T-helper 22 cell (primary cell): ENCODE data around the gene MYH6.
"Not testable (repeated sequence)": the region's sequence is repeated elsewhere in the genome, so short reads cannot be mapped to it uniquely, and the experiment has no call there.

ENCODE experiments used
- DNase-seq: peaks from one replicate; pipeline ENCODE4 v3.0.0-alpha.2; 2020; ENCODE audit warnings: low read depth

Gene MYH6

GRCh38 chr14:23414254-23414653 lies 6.2 kb upstream of the MYH6 start:
- DNase-seq: no peak

- no peak for DNase-seq
Observed at GRCh38 chr14:23413681-23414080, 5.6 kb upstream of the MYH6 start.

GRCh38 chr14:23411563-23412525 lies 3.8 kb upstream of the MYH6 start:
- no peak for DNase-seq

- no peak for DNase-seq
Observed at GRCh38 chr14:23409966-23410635, 2.0 kb upstream of the MYH6 start.

- DNase-seq: no peak
Observed at GRCh38 chr14:23409475-23409874, 1.4 kb upstream of the MYH6 start.

GRCh38 chr14:23408307-23408630 lies 196 bp upstream of the MYH6 start:
- DNase-seq: no peak

GRCh38 chr14:23406725-23407355 lies 1.2 kb downstream of the MYH6 start:
- DNase-seq: no peak

GRCh38 chr14:23406244-23406643 lies 1.8 kb downstream of the MYH6 start:
- no peak for DNase-seq

GRCh38 chr14:23405516-23406025 lies 2.5 kb downstream of the MYH6 start:
- DNase-seq: no peak

GRCh38 chr14:23405096-23405495 lies 3.0 kb downstream of the MYH6 start:
- no peak for DNase-seq

GRCh38 chr14:23404331-23404900 lies 3.7 kb downstream of the MYH6 start:
- DNase-seq: no peak

- DNase-seq: no peak
Observed at GRCh38 chr14:23403908-23404307, 4.2 kb downstream of the MYH6 start.

GRCh38 chr14:23403139-23403438 lies 5.0 kb downstream of the MYH6 start:
- DNase-seq: no peak

- no peak for DNase-seq
Observed at GRCh38 chr14:23402296-23403138, 5.6 kb downstream of the MYH6 start.

- DNase-seq: no peak
Observed at GRCh38 chr14:23401291-23401690, 6.8 kb downstream of the MYH6 start.

GRCh38 chr14:23400496-23401149 lies 7.5 kb downstream of the MYH6 start:
- DNase-seq: not testable (repeated sequence)

GRCh38 chr14:23399591-23399990 lies 8.5 kb downstream of the MYH6 start:
- no peak for DNase-seq

GRCh38 chr14:23399136-23399535 lies 8.9 kb downstream of the MYH6 start:
- no peak for DNase-seq

GRCh38 chr14:23398348-23398747 lies 9.7 kb downstream of the MYH6 start:
- DNase-seq: no peak

GRCh38 chr14:23396781-23397407 lies 11.2 kb downstream of the MYH6 start:
- DNase-seq: no peak

- DNase-seq: no peak
Observed at GRCh38 chr14:23396126-23396525, 11.9 kb downstream of the MYH6 start.
